PC-3 (cell line): ENCODE measurements around the gene CNIH2. TPM values are rescaled to one million over a fixed set of nuclear protein-coding genes. Genes with fewer than 3 reads are reported as not detected.
A peak's percentile ranks its signal among the peaks of the same experiment; 100 is the strongest.

Source experiments
- ATAC-seq: fragments of 200-7000 bp; cut with Tn5 transposase; 2 replicates; pipeline ENCODE4 v1.9.1; 2020; ENCODE audit warnings: mild to moderate bottlenecking, moderate library complexity
- BruUV-seq: library from RNA; stranded (reverse); fragments of 400-500 nt; replicated peaks from 2 replicates; lab custom pipeline; 2021; lab: Mats Ljungman, UMichigan
- CTCF ChIA-PET: fragments of 300-600 bp; sonication (Branson Sonifier 250); formaldehyde crosslinking; loops from one replicate; lab custom pipeline; 2022; ENCODE audit warnings: antibody characterized with exemption; lab: Charles Lee
- POLR2A ChIA-PET: fragments of 300-600 bp; sonication (Branson Sonifier 250); formaldehyde crosslinking; loops from one replicate; lab custom pipeline; 2022; ENCODE audit warnings: antibody characterized with exemption; ENCODE audit not compliant: unreplicated experiment; lab: Charles Lee
- DNase-seq: peaks from one replicate; pipeline ENCODE4 v3.0.0-alpha.2; 2015
- H2AFZ ChIP-seq: fragments of 300-600 bp; sonication (generic); 2 replicates; pipeline ENCODE4 v1.6.0; 2016; ENCODE audit warnings: antibody characterized with exemption, low read length
- H3F3A ChIP-seq: fragments of 300-600 bp; sonication (generic); one replicate; pipeline ENCODE4 v1.6.0; 2017; ENCODE audit warnings: antibody characterized with exemption, low read length, control low read depth, mild to moderate bottlenecking; ENCODE audit not compliant: unreplicated experiment
- H3K27ac ChIP-seq: fragments of 300-600 bp; sonication (generic); 2 replicates; pipeline ENCODE4 v1.5.1; 2016; ENCODE audit warnings: mild to moderate bottlenecking, low read length
- H3K27me3 ChIP-seq: fragments of 300-600 bp; sonication (generic); 2 replicates; pipeline ENCODE4 v1.6.1; 2016; ENCODE audit warnings: low read length, mixed read lengths
- H3K36me3 ChIP-seq: fragments of 300-600 bp; sonication (generic); 2 replicates; pipeline ENCODE4 v1.6.1; 2016; ENCODE audit warnings: low read depth, mixed run types, low read length, mixed read lengths
- H3K4me1 ChIP-seq: fragments of 300-600 bp; sonication (generic); 2 replicates; pipeline ENCODE4 v1.5.1; 2016; ENCODE audit warnings: low read length; ENCODE audit not compliant: insufficient read depth
- H3K4me2 ChIP-seq: fragments of 300-600 bp; sonication (generic); 2 replicates; pipeline ENCODE4 v1.6.0; 2016; ENCODE audit warnings: low read length
- H3K4me3 ChIP-seq: fragments of 300-600 bp; sonication (generic); 2 replicates; pipeline ENCODE4 v1.5.1; 2016; ENCODE audit warnings: mild to moderate bottlenecking, low read length, mixed read lengths
- H3K79me2 ChIP-seq: fragments of 300-600 bp; sonication (generic); 2 replicates; pipeline ENCODE4 v1.6.1; 2017; ENCODE audit warnings: low read length, mixed read lengths
- H3K9ac ChIP-seq: fragments of 300-600 bp; sonication (generic); 2 replicates; pipeline ENCODE4 v1.6.0; 2016; ENCODE audit warnings: mild to moderate bottlenecking, low read length
- H3K9me2 ChIP-seq: fragments of 300-600 bp; sonication (generic); replicated peaks from 2 replicates; pipeline ENCODE4 v1.6.1; 2016; ENCODE audit warnings: mixed run types, low read length, mixed read lengths
- H3K9me3 ChIP-seq: fragments of 300-600 bp; sonication (generic); 2 replicates; pipeline ENCODE4 v1.6.1; 2016; ENCODE audit warnings: low read length, mixed read lengths
- H4K20me1 ChIP-seq: fragments of 300-600 bp; sonication (generic); 2 replicates; pipeline ENCODE4 v1.6.1; 2016; ENCODE audit warnings: low read length, mixed read lengths
- EZH2 ChIP-seq: fragments of 300-600 bp; sonication (generic); IDR thresholded peaks from one replicate; pipeline ENCODE4 v1.6.1; 2017; ENCODE audit warnings: antibody characterized with exemption, mild to moderate bottlenecking, low read length; ENCODE audit not compliant: unreplicated experiment
- EZH2phosphoT487 ChIP-seq: fragments of 300-600 bp; sonication (generic); IDR thresholded peaks from 2 replicates; pipeline ENCODE4 v1.6.1; 2018; ENCODE audit warnings: mild to moderate bottlenecking, antibody characterized with exemption, low read length, borderline replicate concordance
- intact Hi-C: fragments of 100-400 bp; cut with micrococcal nuclease; formaldehyde crosslinking; loops from 2 replicates; pipeline ENCODE4 v1.9.0; 2023
- total RNA-seq: library from RNA; depleted of rRNA; stranded (reverse); fragments of >200 nt; gene quantifications from 2 replicates; pipeline ENCODE4 v1.2.3, GENCODE V29; 2014
- TF ChIP-seq, protein P1 (sequence below): fragments of 300-600 bp; sonication (generic); conservative IDR thresholded peaks from 2 replicates; pipeline ENCODE4 v1.5.1; 2017; ENCODE audit warnings: antibody characterized with exemption, low read depth, mild to moderate bottlenecking, low read length

Gene CNIH2
- total RNA-seq, 1 experiment from 2014 or later = 2.2 TPM

- no peak for DNase-seq
- TSS peak; percentile 37 for BruUV-seq
- ATAC-seq = no peak
- no peaks in the 10 kb centered on the region for H3K9me3 ChIP-seq
- TF ChIP-seq EZH2 (no peak), EZH2phosphoT487 (no peak)
- TF ChIP-seq, protein P1, sequence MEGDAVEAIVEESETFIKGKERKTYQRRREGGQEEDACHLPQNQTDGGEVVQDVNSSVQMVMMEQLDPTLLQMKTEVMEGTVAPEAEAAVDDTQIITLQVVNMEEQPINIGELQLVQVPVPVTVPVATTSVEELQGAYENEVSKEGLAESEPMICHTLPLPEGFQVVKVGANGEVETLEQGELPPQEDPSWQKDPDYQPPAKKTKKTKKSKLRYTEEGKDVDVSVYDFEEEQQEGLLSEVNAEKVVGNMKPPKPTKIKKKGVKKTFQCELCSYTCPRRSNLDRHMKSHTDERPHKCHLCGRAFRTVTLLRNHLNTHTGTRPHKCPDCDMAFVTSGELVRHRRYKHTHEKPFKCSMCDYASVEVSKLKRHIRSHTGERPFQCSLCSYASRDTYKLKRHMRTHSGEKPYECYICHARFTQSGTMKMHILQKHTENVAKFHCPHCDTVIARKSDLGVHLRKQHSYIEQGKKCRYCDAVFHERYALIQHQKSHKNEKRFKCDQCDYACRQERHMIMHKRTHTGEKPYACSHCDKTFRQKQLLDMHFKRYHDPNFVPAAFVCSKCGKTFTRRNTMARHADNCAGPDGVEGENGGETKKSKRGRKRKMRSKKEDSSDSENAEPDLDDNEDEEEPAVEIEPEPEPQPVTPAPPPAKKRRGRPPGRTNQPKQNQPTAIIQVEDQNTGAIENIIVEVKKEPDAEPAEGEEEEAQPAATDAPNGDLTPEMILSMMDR = no peak
- POLR2A ChIA-PET = no interaction called here
- intact Hi-C loops = no loop called here
- no peaks in the 10 kb centered on the region for H3K9me2 ChIP-seq
- H3K36me3 ChIP-seq = peaks cover 7% of the 10 kb centered on the region; the same call in 1 of the 2 replicates
- H3F3A ChIP-seq = no peaks in the 10 kb centered on the region
- H3K27me3 ChIP-seq = no peaks in the 10 kb centered on the region
- H3K79me2 ChIP-seq = no peaks in the 10 kb centered on the region
- no peak overlapping the region for H3K4me3 ChIP-seq
- CTCF ChIA-PET = no interaction called here
- H3K4me1 ChIP-seq = no peaks in the 10 kb centered on the region
- H4K20me1 ChIP-seq = no peaks in the 10 kb centered on the region
- no peak overlapping the region for H3K9ac ChIP-seq
- H2AFZ ChIP-seq = no peak overlapping the region
- H3K27ac ChIP-seq = no peak overlapping the region
- no peak overlapping the region for H3K4me2 ChIP-seq
These were observed 34.0 kb upstream of the CNIH2 start for GRCh38 chr11:66243782-66244535.

- CTCF ChIA-PET = no interaction called here
- intact Hi-C loops = no loop called here
These were observed 30.7 kb upstream of the CNIH2 start for GRCh38 chr11:66247295-66247694.

More at GRCh38 chr11:66247295-66247694, 30.7 kb upstream of the CNIH2 start:
- no peak overlapping the region for H2AFZ ChIP-seq
- no peaks in the 10 kb centered on the region for H3K79me2 ChIP-seq
- no peak overlapping the region for H3K9ac ChIP-seq
- H3K27ac ChIP-seq = no peak overlapping the region
- no peaks in the 10 kb centered on the region for H3K27me3 ChIP-seq
- no peaks in the 10 kb centered on the region for H3K9me3 ChIP-seq
- POLR2A ChIA-PET = no interaction called here
- H3F3A ChIP-seq = no peaks in the 10 kb centered on the region
- TF ChIP-seq, protein P1 = no peak
- TF ChIP-seq EZH2 (no peak), EZH2phosphoT487 (no peak)
- H4K20me1 ChIP-seq = no peaks in the 10 kb centered on the region
- no peak overlapping the region for H3K4me2 ChIP-seq
- BruUV-seq = no TSS peak
- DNase-seq (no peak), ATAC-seq (no peak)
- H3K4me1 ChIP-seq = no peaks in the 10 kb centered on the region
- no peaks in the 10 kb centered on the region for H3K9me2 ChIP-seq
- no peaks in the 10 kb centered on the region; the same call in 1 of the 2 replicates for H3K36me3 ChIP-seq
- no peak overlapping the region for H3K4me3 ChIP-seq
